ENCODE measurements around the gene IARS1. TPM values are rescaled to one million over a fixed set of nuclear protein-coding genes. Genes with fewer than 3 reads are reported as not detected.
A peak's percentile ranks its signal among the peaks of the same experiment; 100 is the strongest.

IARS1 gene
- total RNA-seq, 3 donors from 2014 or later (not counting 1 experiment from before 2014, with no cell fraction given), result 50.8 to 70.8 (median 66.2) TPM

GRCh38 chr9:92324889-92325268 is 31.4 kb upstream of the IARS1 start:
- ATAC-seq, result peak in 2 of 3 donors; percentile 3 to 19
- no peaks in the 10 kb centered on the region for H3K27me3 Mint-ChIP-seq (ENCODE audit: low read depth in 2 of 2)

DNA sequence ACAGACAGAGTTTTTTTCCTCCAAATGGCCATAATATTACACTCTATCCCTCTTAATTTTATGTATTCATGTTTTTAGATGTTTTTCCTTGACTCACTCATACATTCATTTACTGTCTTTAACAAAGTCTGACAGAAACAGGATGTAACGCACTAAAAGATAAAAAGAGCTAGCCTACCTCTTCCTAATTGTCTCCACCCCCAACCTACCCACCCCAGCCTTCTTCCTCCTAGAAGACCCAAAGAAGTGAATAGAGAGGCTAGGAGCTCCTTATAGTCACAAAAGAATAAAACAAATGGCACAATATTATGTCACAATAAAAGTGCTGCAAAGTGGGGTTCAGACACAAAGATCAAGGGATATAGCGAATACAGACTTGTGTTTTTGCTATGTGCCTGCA is 30.9 kb upstream of the IARS1 start:
- Histone ChIP-seq H3K36me3 (ENCODE audit: control insufficient read depth, insufficient read depth, low read length) (peaks cover 24% of the 10 kb centered on the region), H3K4me1 (ENCODE audit: control insufficient read depth, insufficient read depth, low read length) (peaks cover 4% of the 10 kb centered on the region), H3K27ac (ENCODE audit: low read length) (no peak overlapping the region), H3K27me3 (ENCODE audit: control insufficient read depth, insufficient read depth, low read length) (no peaks in the 10 kb centered on the region), H3K9me3 (ENCODE audit: control insufficient read depth, insufficient read depth, low read length) (no peaks in the 10 kb centered on the region), H3K4me3 (ENCODE audit: low read length) (peak overlapping the region; percentile 65)
- Mint-ChIP-seq H3K4me3 (peak overlapping the region; percentile 99), H3K9me3 (no peaks in the 10 kb centered on the region), H3K36me3 (no peaks in the 10 kb centered on the region), H3K4me1 (peaks cover 31 to 33% of the 10 kb centered on the region in 2 donors), H3K27ac (peak overlapping the region; percentile 98), H3K27me3 (ENCODE audit: low read depth in 2 of 2) (no peaks in the 10 kb centered on the region)
- TF ChIP-seq, protein P1, sequence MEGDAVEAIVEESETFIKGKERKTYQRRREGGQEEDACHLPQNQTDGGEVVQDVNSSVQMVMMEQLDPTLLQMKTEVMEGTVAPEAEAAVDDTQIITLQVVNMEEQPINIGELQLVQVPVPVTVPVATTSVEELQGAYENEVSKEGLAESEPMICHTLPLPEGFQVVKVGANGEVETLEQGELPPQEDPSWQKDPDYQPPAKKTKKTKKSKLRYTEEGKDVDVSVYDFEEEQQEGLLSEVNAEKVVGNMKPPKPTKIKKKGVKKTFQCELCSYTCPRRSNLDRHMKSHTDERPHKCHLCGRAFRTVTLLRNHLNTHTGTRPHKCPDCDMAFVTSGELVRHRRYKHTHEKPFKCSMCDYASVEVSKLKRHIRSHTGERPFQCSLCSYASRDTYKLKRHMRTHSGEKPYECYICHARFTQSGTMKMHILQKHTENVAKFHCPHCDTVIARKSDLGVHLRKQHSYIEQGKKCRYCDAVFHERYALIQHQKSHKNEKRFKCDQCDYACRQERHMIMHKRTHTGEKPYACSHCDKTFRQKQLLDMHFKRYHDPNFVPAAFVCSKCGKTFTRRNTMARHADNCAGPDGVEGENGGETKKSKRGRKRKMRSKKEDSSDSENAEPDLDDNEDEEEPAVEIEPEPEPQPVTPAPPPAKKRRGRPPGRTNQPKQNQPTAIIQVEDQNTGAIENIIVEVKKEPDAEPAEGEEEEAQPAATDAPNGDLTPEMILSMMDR (IDR thresholded peaks at IDR 0.05), result no peak
- WGBS (ENCODE audit: insufficient coverage), result 0% methylated on average over 2 of the region's 2 CpGs
- peak in 1 of 2 donors; percentile 12 for DNase-seq
- intact Hi-C loops (cut with micrococcal nuclease), result loop anchor here (2.0 kb wide), 1 partner anchor 346 kb away; the partner anchor contains the start of gene IPPK
- no peak for ATAC-seq

More at GRCh38 chr9:92324889-92325268, 31.4 kb upstream of the IARS1 start:
- peaks cover 4% of the 10 kb centered on the region for H3K4me1 ChIP-seq (ENCODE audit: control insufficient read depth, insufficient read depth, low read length)
- H3K36me3 ChIP-seq (ENCODE audit: control insufficient read depth, insufficient read depth, low read length), result peaks cover 20% of the 10 kb centered on the region
- Mint-ChIP-seq H3K9me3 (no peaks in the 10 kb centered on the region), H3K36me3 (no peaks in the 10 kb centered on the region), H3K4me1 (peaks cover 31 to 33% of the 10 kb centered on the region in 2 donors), H3K27ac (peak overlapping the region; percentile 98), H3K4me3 (peak overlapping the region; percentile 99)
- DNase-seq, result no peak
- peak overlapping the region; percentile 65 for H3K4me3 ChIP-seq (ENCODE audit: low read length)
- 0% methylated on average over 12 of the region's 12 CpGs for WGBS (ENCODE audit: insufficient coverage)
- no peaks in the 10 kb centered on the region for H3K9me3 ChIP-seq (ENCODE audit: control insufficient read depth, insufficient read depth, low read length)
- peak overlapping the region; percentile 95 for H3K27ac ChIP-seq (ENCODE audit: low read length)
- TF ChIP-seq, protein P1 (IDR thresholded peaks at IDR 0.05), result no peak
- intact Hi-C loops (cut with micrococcal nuclease), result loop anchor here (1.0 to 5.0 kb wide), 3 partner anchors 32 to 346 kb away; partner anchors contain the start of genes IARS1 and IPPK
- H3K27me3 ChIP-seq (ENCODE audit: control insufficient read depth, insufficient read depth, low read length), result no peaks in the 10 kb centered on the region

DNA sequence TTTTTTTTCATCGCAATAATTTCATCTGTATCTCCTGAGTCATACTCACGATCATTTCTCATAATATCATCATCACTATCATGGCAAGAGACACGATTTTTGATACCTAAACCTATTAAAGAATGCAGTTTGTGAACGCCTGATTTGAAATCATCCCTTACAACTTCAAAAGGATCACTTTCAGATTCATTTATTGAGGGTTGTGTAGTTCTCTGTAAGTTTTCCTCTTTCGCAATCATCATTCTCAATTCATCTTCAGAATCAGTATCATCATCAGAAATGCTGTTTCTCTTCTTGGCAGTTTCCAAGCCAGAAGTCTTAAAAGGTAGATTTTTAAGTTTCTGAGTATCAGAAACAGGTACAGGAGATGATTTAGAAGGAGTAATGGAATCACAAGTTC is 22.0 kb upstream of the IARS1 start:
- Mint-ChIP-seq H3K27me3 (ENCODE audit: low read depth in 2 of 2) (no peaks in the 10 kb centered on the region), H3K36me3 (peaks cover 8% of the 10 kb centered on the region), H3K4me3 (no peak overlapping the region), H3K4me1 (peaks cover 18 to 22% of the 10 kb centered on the region in 2 donors), H3K9me3 (no peaks in the 10 kb centered on the region), H3K27ac (no peak overlapping the region)
- Histone ChIP-seq H3K36me3 (ENCODE audit: control insufficient read depth, insufficient read depth, low read length) (peaks cover 53% of the 10 kb centered on the region), H3K27me3 (ENCODE audit: control insufficient read depth, insufficient read depth, low read length) (no peaks in the 10 kb centered on the region), H3K4me1 (ENCODE audit: control insufficient read depth, insufficient read depth, low read length) (no peaks in the 10 kb centered on the region), H3K27ac (ENCODE audit: low read length) (no peak overlapping the region), H3K9me3 (ENCODE audit: control insufficient read depth, insufficient read depth, low read length) (no peaks in the 10 kb centered on the region), H3K4me3 (ENCODE audit: low read length) (no peak overlapping the region)
- intact Hi-C loops (cut with micrococcal nuclease), result no loop called here
- no peak for ATAC-seq
- no peak for DNase-seq
- 94% methylated on average over 3 of the region's 5 CpGs for WGBS (ENCODE audit: insufficient coverage)
- TF ChIP-seq, protein P1 (IDR thresholded peaks at IDR 0.05), result no peak

- Histone ChIP-seq H3K9me3 (ENCODE audit: control insufficient read depth, insufficient read depth, low read length) (no peaks in the 10 kb centered on the region), H3K27ac (ENCODE audit: low read length) (no peak overlapping the region), H3K27me3 (ENCODE audit: control insufficient read depth, insufficient read depth, low read length) (no peaks in the 10 kb centered on the region), H3K36me3 (ENCODE audit: control insufficient read depth, insufficient read depth, low read length) (peaks cover 54% of the 10 kb centered on the region), H3K4me3 (ENCODE audit: low read length) (no peak overlapping the region), H3K4me1 (ENCODE audit: control insufficient read depth, insufficient read depth, low read length) (no peaks in the 10 kb centered on the region)
- TF ChIP-seq, protein P1 (IDR thresholded peaks at IDR 0.05), result no peak
- no peaks in the 10 kb centered on the region for H3K9me3 Mint-ChIP-seq
- no peak overlapping the region for H3K27ac Mint-ChIP-seq
- H3K36me3 Mint-ChIP-seq, result peaks cover 9% of the 10 kb centered on the region
- ATAC-seq (no peak), DNase-seq (no peak)
- peaks cover 18 to 22% of the 10 kb centered on the region in 2 donors for H3K4me1 Mint-ChIP-seq
- intact Hi-C loops (cut with micrococcal nuclease), result no loop called here
- H3K4me3 Mint-ChIP-seq, result no peak overlapping the region
- no peaks in the 10 kb centered on the region for H3K27me3 Mint-ChIP-seq (ENCODE audit: low read depth in 2 of 2)
- WGBS (ENCODE audit: insufficient coverage), result 72% methylated on average over 2 of the region's 2 CpGs
These were observed 20.1 kb upstream of the IARS1 start for GRCh38 chr9:92313624-92314012.

Measured in natural killer cell (primary cell).